ENCODE results near the gene BUD13. TPM values are rescaled to one million over a fixed set of nuclear protein-coding genes. Genes with fewer than 3 reads are reported as not detected.

BUD13 gene
- total RNA-seq, 1 experiment from 2014 or later, result 26.3 TPM

GRCh38 chr11:116792869-116793771 is 20.3 kb upstream of the BUD13 start:
- DNase-seq (ENCODE audit: low spot score), result no peak

- DNase-seq (ENCODE audit: low spot score), result no peak
Measured at GRCh38 chr11:116792144-116792868, 19.5 kb upstream of the BUD13 start.

- no peak for DNase-seq (ENCODE audit: low spot score)
Measured at GRCh38 chr11:116791813-116792143, 19.0 kb upstream of the BUD13 start, which contains the start of gene APOA5. APOA5 (minus strand) TSS chr11:116791879; CDS start chr11:116791860, 19 bp downstream.

GRCh38 chr11:116791002-116791812 is 18.4 kb upstream of the BUD13 start:
- peak; percentile 29 for DNase-seq (ENCODE audit: low spot score)

- no peak for DNase-seq (ENCODE audit: low spot score)
Measured at GRCh38 chr11:116790167-116791001, 17.6 kb upstream of the BUD13 start.

GRCh38 chr11:116788975-116789374 is 16.2 kb upstream of the BUD13 start:
- DNase-seq (ENCODE audit: low spot score), result no peak

- no peak for DNase-seq (ENCODE audit: low spot score)
Measured at GRCh38 chr11:116788534-116788933, 15.7 kb upstream of the BUD13 start.

- peak; percentile 51 for DNase-seq (ENCODE audit: low spot score)
Measured at GRCh38 chr11:116787786-116788486, 15.1 kb upstream of the BUD13 start, which contains the start of gene ZPR1. ZPR1 (minus strand) TSS chr11:116788023; CDS start chr11:116787990, 33 bp downstream.

GRCh38 chr11:116787436-116787785 is 14.6 kb upstream of the BUD13 start:
- DNase-seq (ENCODE audit: low spot score), result no peak

- no peak for DNase-seq (ENCODE audit: low spot score)
Measured at GRCh38 chr11:116786966-116787365, 14.2 kb upstream of the BUD13 start.

- no peak for DNase-seq (ENCODE audit: low spot score)
Measured at GRCh38 chr11:116786326-116786725, 13.5 kb upstream of the BUD13 start.

GRCh38 chr11:116782728-116783127 is 9.9 kb upstream of the BUD13 start:
- DNase-seq (ENCODE audit: low spot score), result no peak

GRCh38 chr11:116778556-116778955 is 5.8 kb upstream of the BUD13 start:
- DNase-seq (ENCODE audit: low spot score), result no peak

- DNase-seq (ENCODE audit: low spot score), result no peak
Measured at GRCh38 chr11:116777056-116777455, 4.3 kb upstream of the BUD13 start.

- no peak for DNase-seq (ENCODE audit: low spot score)
Measured at GRCh38 chr11:116776522-116776984, 3.8 kb upstream of the BUD13 start.

- DNase-seq (ENCODE audit: low spot score), result no peak
Measured at GRCh38 chr11:116775975-116776374, 3.2 kb upstream of the BUD13 start.

GRCh38 chr11:116774661-116775060 is 1.9 kb upstream of the BUD13 start:
- no peak for DNase-seq (ENCODE audit: low spot score)

GRCh38 chr11:116773203-116774097 is 663 bp upstream of the BUD13 start:
- DNase-seq (ENCODE audit: low spot score), result no peak

- DNase-seq (ENCODE audit: low spot score), result no peak
Measured at GRCh38 chr11:116771935-116772334, 852 bp downstream of the BUD13 start.
